HL-60 (cell line): ENCODE measurements around the gene LSM10.

Source experiments
- REST ChIP-seq: IDR thresholded peaks from 2 replicates; pipeline ENCODE4 v1.6.1; 2012; ENCODE audit warnings: low read depth; ENCODE audit not compliant: insufficient replicate concordance
- TF ChIP-seq, protein P1 (sequence below): IDR thresholded peaks from one replicate; pipeline ENCODE4 v1.5.1; 2011; ENCODE audit warnings: low read length, control low read depth, inconsistent platforms; ENCODE audit not compliant: insufficient read depth

GRCh38 chr1:36344395-36344680 is 53.4 kb downstream of the LSM10 start:
- no peak for TF ChIP-seq REST
- TF ChIP-seq, protein P1, sequence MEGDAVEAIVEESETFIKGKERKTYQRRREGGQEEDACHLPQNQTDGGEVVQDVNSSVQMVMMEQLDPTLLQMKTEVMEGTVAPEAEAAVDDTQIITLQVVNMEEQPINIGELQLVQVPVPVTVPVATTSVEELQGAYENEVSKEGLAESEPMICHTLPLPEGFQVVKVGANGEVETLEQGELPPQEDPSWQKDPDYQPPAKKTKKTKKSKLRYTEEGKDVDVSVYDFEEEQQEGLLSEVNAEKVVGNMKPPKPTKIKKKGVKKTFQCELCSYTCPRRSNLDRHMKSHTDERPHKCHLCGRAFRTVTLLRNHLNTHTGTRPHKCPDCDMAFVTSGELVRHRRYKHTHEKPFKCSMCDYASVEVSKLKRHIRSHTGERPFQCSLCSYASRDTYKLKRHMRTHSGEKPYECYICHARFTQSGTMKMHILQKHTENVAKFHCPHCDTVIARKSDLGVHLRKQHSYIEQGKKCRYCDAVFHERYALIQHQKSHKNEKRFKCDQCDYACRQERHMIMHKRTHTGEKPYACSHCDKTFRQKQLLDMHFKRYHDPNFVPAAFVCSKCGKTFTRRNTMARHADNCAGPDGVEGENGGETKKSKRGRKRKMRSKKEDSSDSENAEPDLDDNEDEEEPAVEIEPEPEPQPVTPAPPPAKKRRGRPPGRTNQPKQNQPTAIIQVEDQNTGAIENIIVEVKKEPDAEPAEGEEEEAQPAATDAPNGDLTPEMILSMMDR, result no peak
